ENCODE results near the gene MINDY4. TPM values are rescaled to one million over a fixed set of nuclear protein-coding genes. Genes with fewer than 3 reads are reported as not detected.

The MINDY4 gene
- total RNA-seq, 3 donors from 2014 or later (not counting 1 experiment from before 2014, with no cell fraction given), result 1.1 to 1.7 (median 1.1) TPM

DNA sequence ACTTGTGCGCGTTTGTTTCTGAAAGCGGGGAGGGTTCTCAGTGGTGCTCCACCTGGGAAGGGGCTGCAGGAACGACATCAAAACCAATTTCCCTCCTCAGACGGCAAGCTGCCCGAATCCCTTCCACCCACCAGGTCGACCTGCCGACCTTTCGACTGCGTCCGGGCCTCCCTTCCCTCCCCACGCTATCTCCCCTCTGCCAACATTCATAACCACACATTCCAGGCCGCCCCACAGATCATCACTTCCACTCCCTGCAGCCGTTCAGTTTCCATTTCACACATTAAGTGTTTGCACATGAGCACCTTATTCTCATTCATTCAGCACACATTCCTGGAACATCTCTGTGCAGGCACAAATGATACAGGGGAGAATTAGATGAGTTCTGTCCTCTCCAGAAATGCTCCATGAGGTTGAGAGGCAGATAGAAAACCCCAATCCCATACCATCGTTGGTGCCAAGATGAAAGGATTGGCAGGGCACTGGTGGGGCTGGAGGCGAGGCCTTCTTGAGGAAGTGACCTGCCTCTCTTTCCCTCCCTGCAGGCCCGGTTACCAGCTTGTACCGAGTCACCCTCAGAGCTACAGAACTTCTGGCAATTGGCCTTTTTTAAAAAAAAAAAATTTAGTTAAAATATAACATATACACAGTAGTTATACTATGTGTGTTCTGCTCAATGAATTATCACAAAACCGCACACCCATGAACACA, 70.0 kb downstream of the MINDY4 start:
- H3K36me3 Mint-ChIP-seq, result no peaks in the 10 kb centered on the region
- H3K27me3 Mint-ChIP-seq (ENCODE audit: low read depth in 2 of 2), result no peaks in the 10 kb centered on the region
- H3K27ac Mint-ChIP-seq, result no peak overlapping the region
- Histone ChIP-seq H3K27ac (ENCODE audit: low read length) (no peak overlapping the region), H3K36me3 (ENCODE audit: control insufficient read depth, insufficient read depth, low read length) (no peaks in the 10 kb centered on the region), H3K4me1 (ENCODE audit: control insufficient read depth, insufficient read depth, low read length) (no peaks in the 10 kb centered on the region), H3K9me3 (ENCODE audit: control insufficient read depth, insufficient read depth, low read length) (no peaks in the 10 kb centered on the region), H3K4me3 (ENCODE audit: low read length) (no peak overlapping the region), H3K27me3 (ENCODE audit: control insufficient read depth, insufficient read depth, low read length) (no peaks in the 10 kb centered on the region)
- TF ChIP-seq, protein P1, sequence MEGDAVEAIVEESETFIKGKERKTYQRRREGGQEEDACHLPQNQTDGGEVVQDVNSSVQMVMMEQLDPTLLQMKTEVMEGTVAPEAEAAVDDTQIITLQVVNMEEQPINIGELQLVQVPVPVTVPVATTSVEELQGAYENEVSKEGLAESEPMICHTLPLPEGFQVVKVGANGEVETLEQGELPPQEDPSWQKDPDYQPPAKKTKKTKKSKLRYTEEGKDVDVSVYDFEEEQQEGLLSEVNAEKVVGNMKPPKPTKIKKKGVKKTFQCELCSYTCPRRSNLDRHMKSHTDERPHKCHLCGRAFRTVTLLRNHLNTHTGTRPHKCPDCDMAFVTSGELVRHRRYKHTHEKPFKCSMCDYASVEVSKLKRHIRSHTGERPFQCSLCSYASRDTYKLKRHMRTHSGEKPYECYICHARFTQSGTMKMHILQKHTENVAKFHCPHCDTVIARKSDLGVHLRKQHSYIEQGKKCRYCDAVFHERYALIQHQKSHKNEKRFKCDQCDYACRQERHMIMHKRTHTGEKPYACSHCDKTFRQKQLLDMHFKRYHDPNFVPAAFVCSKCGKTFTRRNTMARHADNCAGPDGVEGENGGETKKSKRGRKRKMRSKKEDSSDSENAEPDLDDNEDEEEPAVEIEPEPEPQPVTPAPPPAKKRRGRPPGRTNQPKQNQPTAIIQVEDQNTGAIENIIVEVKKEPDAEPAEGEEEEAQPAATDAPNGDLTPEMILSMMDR (IDR thresholded peaks at IDR 0.05), result no peak
- 88% methylated on average over 16 of the region's 19 CpGs for WGBS (ENCODE audit: insufficient coverage)
- no peaks in the 10 kb centered on the region for H3K9me3 Mint-ChIP-seq
- no peaks in the 10 kb centered on the region for H3K4me1 Mint-ChIP-seq
- intact Hi-C loops (cut with micrococcal nuclease), result no loop called here
- DNase-seq (no peak), ATAC-seq (no peak)
- H3K4me3 Mint-ChIP-seq, result no peak overlapping the region

DNA sequence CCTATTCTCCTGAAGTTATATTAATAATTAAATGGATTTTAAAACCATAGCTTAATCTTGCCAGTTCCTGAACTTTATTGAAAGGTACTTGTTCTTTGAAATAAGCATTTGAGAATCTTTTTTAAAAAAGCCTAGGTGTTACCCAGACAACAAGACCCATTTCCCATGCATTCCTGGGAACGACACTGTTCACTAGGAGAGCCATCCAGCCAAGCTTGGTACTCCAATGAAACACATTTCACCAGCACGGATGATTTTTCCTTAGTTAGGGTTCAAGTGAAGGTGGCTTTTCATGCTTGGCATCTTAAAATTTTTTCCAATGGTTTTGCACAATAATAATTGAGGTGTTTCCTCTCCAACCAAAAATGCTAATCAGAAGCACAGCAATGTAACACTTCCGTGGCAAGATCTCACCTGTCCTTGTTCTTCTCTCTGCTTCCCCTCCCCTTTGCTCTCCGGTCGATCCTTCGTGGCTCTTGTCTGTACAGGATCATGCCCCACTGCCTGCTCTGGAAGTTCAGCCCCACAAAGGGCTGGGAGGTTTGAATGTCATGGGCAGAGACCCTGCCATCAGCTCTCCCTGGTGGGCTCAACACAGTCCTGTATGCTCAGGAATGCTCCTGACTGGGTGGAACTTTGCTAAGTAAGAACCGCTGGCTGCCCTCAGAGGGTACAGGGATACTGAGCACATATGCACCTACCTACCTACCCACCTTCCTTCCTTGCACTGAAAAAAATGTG, 70.8 kb downstream of the MINDY4 start:
- H3K27me3 Mint-ChIP-seq (ENCODE audit: low read depth in 2 of 2), result no peaks in the 10 kb centered on the region
- no peak overlapping the region for H3K4me3 ChIP-seq (ENCODE audit: low read length)
- no peaks in the 10 kb centered on the region for H3K27me3 ChIP-seq (ENCODE audit: control insufficient read depth, insufficient read depth, low read length)
- no peak for ATAC-seq
- H3K27ac ChIP-seq (ENCODE audit: low read length), result no peak overlapping the region
- TF ChIP-seq, protein P1 (IDR thresholded peaks at IDR 0.05), result no peak
- no peaks in the 10 kb centered on the region for H3K4me1 Mint-ChIP-seq
- H3K4me3 Mint-ChIP-seq, result no peak overlapping the region
- 94% methylated on average over 7 of the region's 7 CpGs for WGBS (ENCODE audit: insufficient coverage)
- H3K4me1 ChIP-seq (ENCODE audit: control insufficient read depth, insufficient read depth, low read length), result no peaks in the 10 kb centered on the region
- DNase-seq, result no peak
- H3K36me3 ChIP-seq (ENCODE audit: control insufficient read depth, insufficient read depth, low read length), result no peaks in the 10 kb centered on the region
- H3K9me3 ChIP-seq (ENCODE audit: control insufficient read depth, insufficient read depth, low read length), result no peaks in the 10 kb centered on the region
- H3K27ac Mint-ChIP-seq, result no peak overlapping the region
- H3K36me3 Mint-ChIP-seq, result no peaks in the 10 kb centered on the region
- intact Hi-C loops (cut with micrococcal nuclease), result no loop called here
- H3K9me3 Mint-ChIP-seq, result no peaks in the 10 kb centered on the region

DNA sequence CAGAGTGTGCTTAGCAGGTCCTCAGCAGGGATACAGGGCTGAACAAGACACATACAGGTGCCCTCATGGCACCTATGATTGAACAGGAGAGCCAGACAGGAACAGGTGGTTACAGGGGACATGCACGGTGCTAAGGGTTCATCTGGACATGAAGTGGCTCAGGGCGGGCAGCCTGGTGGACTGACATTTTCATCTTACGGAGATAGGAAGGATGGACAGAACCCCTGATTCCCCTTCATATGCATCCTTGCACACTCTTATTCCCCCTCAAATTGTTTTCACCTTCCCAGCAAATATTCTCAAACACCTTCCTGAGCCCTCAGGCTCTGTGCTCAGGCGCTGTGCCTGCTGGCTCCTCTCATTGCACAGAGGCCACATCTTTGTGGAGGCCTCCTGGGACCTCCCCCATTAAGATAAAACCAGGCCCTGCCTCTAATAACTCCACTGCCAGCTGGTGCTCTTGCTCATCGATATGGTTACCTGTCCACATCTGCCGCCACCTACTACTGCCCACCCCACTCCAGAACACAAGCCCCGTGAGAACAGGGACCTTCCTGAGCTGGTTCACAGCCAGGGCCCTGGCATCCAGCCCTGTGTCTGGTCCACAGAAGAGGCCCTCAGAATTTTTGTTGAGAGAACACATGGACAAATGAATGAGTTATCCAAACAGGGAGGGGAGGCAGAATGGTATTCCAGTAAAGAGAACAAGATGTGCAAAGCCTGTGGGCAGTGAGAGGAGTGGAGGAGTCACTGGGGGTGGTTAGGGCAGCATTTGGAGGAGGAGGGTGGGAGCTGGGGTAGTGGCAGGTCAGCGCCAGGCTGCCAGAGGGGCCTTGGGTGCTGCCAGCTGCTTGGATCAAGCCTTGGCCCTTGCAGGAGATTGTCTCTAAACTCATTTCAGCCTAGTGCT, 71.6 kb downstream of the MINDY4 start:
- H3K27me3 Mint-ChIP-seq (ENCODE audit: low read depth in 2 of 2), result no peaks in the 10 kb centered on the region
- Histone ChIP-seq H3K9me3 (ENCODE audit: control insufficient read depth, insufficient read depth, low read length) (no peaks in the 10 kb centered on the region), H3K4me1 (ENCODE audit: control insufficient read depth, insufficient read depth, low read length) (no peaks in the 10 kb centered on the region), H3K27ac (ENCODE audit: low read length) (no peak overlapping the region), H3K4me3 (ENCODE audit: low read length) (no peak overlapping the region), H3K27me3 (ENCODE audit: control insufficient read depth, insufficient read depth, low read length) (no peaks in the 10 kb centered on the region), H3K36me3 (ENCODE audit: control insufficient read depth, insufficient read depth, low read length) (no peaks in the 10 kb centered on the region)
- H3K4me3 Mint-ChIP-seq, result no peak overlapping the region
- 90% methylated on average over 8 of the region's 8 CpGs for WGBS (ENCODE audit: insufficient coverage)
- no peak for DNase-seq
- no peak overlapping the region for H3K27ac Mint-ChIP-seq
- H3K4me1 Mint-ChIP-seq, result no peaks in the 10 kb centered on the region
- no peak for ATAC-seq
- H3K36me3 Mint-ChIP-seq, result no peaks in the 10 kb centered on the region
- TF ChIP-seq, protein P1 (IDR thresholded peaks at IDR 0.05), result no peak
- intact Hi-C loops (cut with micrococcal nuclease), result no loop called here
- no peaks in the 10 kb centered on the region for H3K9me3 Mint-ChIP-seq
